K562 (cell line): ENCODE results near the gene EPHB1. TPM values are rescaled to one million over a fixed set of nuclear protein-coding genes. Genes with fewer than 3 reads are reported as not detected.

Experiments used
- ATAC-seq: fragments of 200-7000 bp; cut with Tn5 transposase; 3 replicates; pipeline ENCODE4 v1.9.1; 2020; ENCODE audit warnings: moderate library complexity
- BruUV-seq: library from RNA; stranded (reverse); fragments of 400-500 nt; replicated peaks from 2 replicates; lab custom pipeline; 2021; lab: Mats Ljungman, UMichigan
- CTCF ChIA-PET: fragments of 300-600 bp; formaldehyde crosslinking; extraction: SDS; loops from one replicate; lab custom pipeline; 2021; ENCODE audit warnings: low intra/inter-chr PET ratio; lab: Yijun Ruan, JAX
- POLR2A ChIA-PET: fragments of 300-600, 350-650 bp; sonication (Branson Sonifier 250); formaldehyde crosslinking; extraction: SDS; loops from one replicate; lab custom pipeline; 2021; ENCODE audit warnings: antibody characterized with exemption, inconsistent platforms; lab: Yijun Ruan, JAX
- DNase-seq, 4 experiments: peaks; one replicate each; pipeline versions ENCODE4 v3.0.0 to v3.0.0-alpha.2; 2011 to 2018; ENCODE audit warnings: low spot score in 3 of 4, mixed read lengths in 3 of 4; ENCODE audit errors: extremely low read depth in 1 of 4
- FAIRE-seq: peaks from 2 replicates; lab custom pipeline; 2011; peaks lifted over from hg19 to GRCh38; lab: Jason Lieb, UNC
- H2AFZ ChIP-seq: 2 replicates; pipeline ENCODE4 v1.6.0; 2011; ENCODE audit warnings: low read depth, low read length, control low read depth, inconsistent platforms
- H3K27ac ChIP-seq: fragments of 200-600 bp; 3 replicates; pipeline ENCODE4 v1.8.0; 2011; ENCODE audit warnings: low read depth, mild to moderate bottlenecking, control low read depth, inconsistent platforms, low read length, moderate library complexity, mixed read lengths; ENCODE audit errors: extremely low read depth
- H3K27me3 ChIP-seq, 2 experiments: fragments of 300-600 bp in 1 of 2; 2 replicates in 1 of 2; 3 replicates in 1 of 2; pipeline versions ENCODE4 v1.6.0 to v1.8.0; 2011; ENCODE audit warnings: inconsistent platforms in 2 of 2, low read length in 2 of 2, mild to moderate bottlenecking in 1 of 2, mixed read lengths in 1 of 2, moderate library complexity in 1 of 2; ENCODE audit not compliant: control insufficient read depth in 2 of 2, insufficient read depth in 2 of 2
- H3K36me3 ChIP-seq: fragments of 300-600 bp; 3 replicates; pipeline ENCODE4 v1.8.0; 2011; ENCODE audit warnings: mild to moderate bottlenecking, low read length, inconsistent platforms; ENCODE audit not compliant: control insufficient read depth, insufficient read depth
- H3K4me1 ChIP-seq, 2 experiments: fragments of 200-600 bp in 1 of 2; replicated peaks in 1 of 2; 2 replicates in 1 of 2; 3 replicates in 1 of 2; pipeline versions ENCODE4 v1.5.1 to v1.8.0; 2011; ENCODE audit warnings: inconsistent platforms in 2 of 2, low read length in 2 of 2, mild to moderate bottlenecking in 1 of 2, mixed read lengths in 1 of 2, moderate library complexity in 1 of 2; ENCODE audit not compliant: control insufficient read depth in 2 of 2, insufficient read depth in 2 of 2
- H3K4me2 ChIP-seq: 2 replicates; pipeline ENCODE4 v1.6.1; 2011; ENCODE audit warnings: low read length, control low read depth, inconsistent platforms, mixed read lengths; ENCODE audit not compliant: insufficient read depth
- H3K4me3 ChIP-seq: fragments of 200-600 bp; sonication (generic), shearing (Covaris generic); 2 replicates; pipeline ENCODE4 v1.5.1; 2016; ENCODE audit warnings: control low read depth, inconsistent platforms
- H3K79me2 ChIP-seq: fragments of 200-600 bp; 3 replicates; pipeline ENCODE4 v1.8.0; 2011; ENCODE audit warnings: low read length, inconsistent platforms; ENCODE audit not compliant: control insufficient read depth, insufficient read depth
- H3K9ac ChIP-seq, 2 experiments: 2 replicates each; pipeline versions ENCODE4 v1.6.0 to v1.6.1; 2011; ENCODE audit warnings: low read depth in 2 of 2, low read length in 2 of 2, control low read depth in 1 of 2, inconsistent platforms in 1 of 2, mild to moderate bottlenecking in 1 of 2, mixed read lengths in 1 of 2; ENCODE audit not compliant: insufficient read depth in 1 of 2
- H3K9me1 ChIP-seq: one replicate; pipeline ENCODE4 v1.6.0; 2011; ENCODE audit warnings: inconsistent platforms, mild to moderate bottlenecking, low read length, moderate library complexity; ENCODE audit not compliant: control insufficient read depth, insufficient read depth
- H3K9me3 ChIP-seq: replicated peaks from 2 replicates; pipeline ENCODE4 v1.5.1; 2011; ENCODE audit warnings: low read depth, low read length, inconsistent platforms; ENCODE audit not compliant: control insufficient read depth, insufficient read depth
- H4K20me1 ChIP-seq: replicated peaks from 2 replicates; pipeline ENCODE4 v1.6.1; 2011; ENCODE audit warnings: low read length, inconsistent platforms, mixed read lengths; ENCODE audit not compliant: control insufficient read depth, insufficient read depth
- CSDE1 ChIP-seq, 2 experiments: fragments of 450-650 bp; IDR thresholded peaks; 2 replicates each; pipeline ENCODE4 v1.6.1; 2016; ENCODE audit warnings: mild to moderate bottlenecking in 1 of 2
- HSF4 ChIP-seq: fragments of 250-450 bp; sonication (Bioruptor Pico); IDR thresholded peaks from 2 replicates; pipeline ENCODE4 v2.1.2; 2022; ENCODE audit warnings: mild to moderate bottlenecking, moderate library complexity, borderline replicate concordance
- KHSRP ChIP-seq: fragments of 450-650 bp; IDR thresholded peaks from 2 replicates; pipeline ENCODE4 v1.6.1; 2017
- POLR2A ChIP-seq: fragments of 450-650 bp; conservative IDR thresholded peaks from 2 replicates; pipeline ENCODE4 v1.6.1; 2016
- POLR2AphosphoS2 ChIP-seq: IDR thresholded peaks from 2 replicates; pipeline ENCODE4 v1.6.1; 2012; ENCODE audit warnings: low read length, improper control_type of control experiment
- PRPF4 ChIP-seq: fragments of 200-400 bp; formaldehyde crosslinking; IDR thresholded peaks from one replicate; pipeline ENCODE4 v1.6.1; 2017; ENCODE audit warnings: low read length, low read depth, mild to moderate bottlenecking; ENCODE audit not compliant: insufficient read depth, poor library complexity, severe bottlenecking
- PTRF ChIP-seq: fragments of 450-650 bp; IDR thresholded peaks from 2 replicates; pipeline ENCODE4 v1.6.1; 2016; ENCODE audit warnings: mild to moderate bottlenecking, missing genetic modification characterization, missing compliant biosample characterization
- RAD51 ChIP-seq: fragments of 450-650 bp; IDR thresholded peaks from 2 replicates; pipeline ENCODE4 v1.7.1; 2016; ENCODE audit warnings: low read depth, mild to moderate bottlenecking, borderline replicate concordance
- WGBS: fragments of 100-300 bp; shearing (Covaris generic); methylation state at CpG from one replicate; pipeline ENCODE4 v1.1.6; 2016; ENCODE audit warnings: low coverage, mixed read lengths; ENCODE audit not compliant: insufficient coverage; ENCODE audit errors: missing lambda C conversion rate; 5-methylcytosine and 5-hydroxymethylcytosine counted together
- in situ Hi-C: fragments of 300-500 bp; cut with MboI; formaldehyde crosslinking; loops from 4 replicates; pipeline ENCODE4 v1.15.0; 2018; ENCODE audit warnings: inconsistent platforms, mixed read lengths
- intact Hi-C: fragments of 100-400 bp; cut with micrococcal nuclease; formaldehyde crosslinking; loops from 2 replicates; pipeline ENCODE4 v1.14.2; 2022
- polyA plus RNA-seq, 8 experiments: library from polyadenylated mRNA; depleted of rRNA in 4 of 8; stranded (reverse) in 5 of 8; unstranded in 3 of 8; fragments of >200 nt; fragmentation: Nextera tagmentation in 2 of 8; fragmentation: Illumina TruSeq in 1 of 8; extraction: Ambion mirVana in 2 of 8; extraction: Trizol in 1 of 8; gene quantifications; 2 replicates each; pipeline versions ENCODE4 v1.2.1 to v1.2.3, GENCODE V29; 2011 to 2014; ENCODE audit warnings: inconsistent platforms in 1 of 8, missing spikeins in 1 of 8
- total RNA-seq, 7 experiments: library from RNA; depleted of rRNA in 6 of 7; stranded (reverse); fragments of >200 nt in 6 of 7; fragmentation: Illumina TruSeq in 2 of 7; extraction: Trizol in 2 of 7; gene quantifications; 2 replicates each; pipeline versions ENCODE4 v1.2.1 to v1.2.3, GENCODE V29; 2011 to 2021; ENCODE audit warnings: low replicate concordance in 1 of 7

Gene EPHB1
- total and polyA plus RNA-seq, 9 of the 15 experiments (the other 6 are each of a cell fraction or from before 2014, with no cell fraction given): 0.29 TPM; not detected in 8

DNA sequence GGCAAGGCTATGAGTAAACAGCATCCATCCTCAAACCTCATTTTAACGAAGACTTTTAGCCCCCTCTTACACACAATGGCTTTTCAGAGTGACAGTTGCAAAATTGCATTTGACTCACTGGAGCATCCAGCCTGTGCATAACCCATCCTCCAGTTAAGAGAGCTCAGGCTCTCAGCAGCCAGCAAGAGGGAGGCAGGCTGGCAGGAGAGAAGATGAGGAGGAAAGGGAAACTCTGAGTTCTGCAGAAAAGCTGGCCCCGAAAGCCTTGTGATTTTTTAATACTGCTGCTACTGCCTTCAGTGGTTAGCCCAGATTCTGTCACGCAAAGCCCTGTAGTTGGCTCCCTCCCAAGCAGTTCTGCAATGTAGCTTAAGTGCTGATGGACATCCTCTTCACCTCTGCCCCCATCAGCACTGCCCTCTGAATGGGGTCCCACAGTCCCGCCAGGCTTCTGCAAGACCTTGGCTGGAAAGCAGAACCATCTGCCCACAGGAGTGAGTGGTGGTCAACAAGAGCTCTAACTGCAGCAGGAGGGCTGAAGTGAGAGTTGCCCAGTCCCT, 371.3 kb downstream of the EPHB1 start:
- WGBS: 0% methylated on average over 4 of the region's 4 CpGs
- POLR2A ChIA-PET: no interaction called here
- Histone ChIP-seq H2AFZ (no peak overlapping the region), H3K9me1 (no peaks in the 10 kb centered on the region), H3K79me2 (no peaks in the 10 kb centered on the region), H3K27ac (no peak overlapping the region), H3K4me3 (no peak overlapping the region), H3K36me3 (no peaks in the 10 kb centered on the region), H3K9ac (no peak overlapping the region), H3K4me2 (no peak overlapping the region), H3K4me1 (no peaks in the 10 kb centered on the region), H4K20me1 (no peaks in the 10 kb centered on the region), H3K9me3 (no peaks in the 10 kb centered on the region), H3K27me3 (no peaks in the 10 kb centered on the region)
- no TSS peak for BruUV-seq
- CTCF ChIA-PET: no interaction called here
- FAIRE-seq: no peak
- no peak for DNase-seq
- ATAC-seq: no peak
- in situ Hi-C loops (no loop called here), intact Hi-C loops (no loop called here)
- TF ChIP-seq KHSRP (no peak), PTRF (no peak), POLR2AphosphoS2 (no peak), HSF4 (no peak)

DNA sequence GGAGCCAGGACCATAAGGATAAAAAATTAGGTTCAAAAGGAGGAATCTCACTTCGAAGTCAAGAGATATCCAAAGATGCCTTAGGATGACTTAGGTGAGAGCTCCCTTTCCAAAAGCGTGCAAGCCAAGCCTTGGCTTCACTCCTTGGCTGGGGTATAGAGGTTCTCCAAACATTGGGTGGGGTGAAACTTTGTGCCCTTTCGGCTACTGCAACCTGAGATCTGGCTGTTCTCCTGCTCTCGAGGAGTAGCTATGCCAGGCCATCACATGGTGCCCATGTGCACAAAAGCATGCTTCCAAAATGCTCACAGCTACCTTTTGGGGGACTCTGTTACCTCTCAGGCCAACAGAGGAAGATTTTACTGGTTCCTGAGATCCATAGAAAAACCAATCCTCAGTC, 373.8 kb downstream of the EPHB1 start:
- ChIA-PET CTCF (no interaction called here), POLR2A (no interaction called here)
- Histone ChIP-seq H3K27me3 (no peaks in the 10 kb centered on the region), H3K9me3 (no peaks in the 10 kb centered on the region), H3K9me1 (no peaks in the 10 kb centered on the region), H3K4me2 (no peak overlapping the region), H4K20me1 (no peaks in the 10 kb centered on the region), H3K36me3 (no peaks in the 10 kb centered on the region), H3K4me1 (no peaks in the 10 kb centered on the region), H3K4me3 (no peak overlapping the region), H3K79me2 (no peaks in the 10 kb centered on the region), H2AFZ (no peak overlapping the region), H3K27ac (no peak overlapping the region), H3K9ac (no peak overlapping the region)
- no peak for TF ChIP-seq CSDE1 (IDR thresholded peaks at IDR 0.05)
- TF ChIP-seq POLR2A: no peak
- no peak for TF ChIP-seq PRPF4
- TF ChIP-seq RAD51: no peak
- BruUV-seq: no TSS peak
- in situ Hi-C loops (no loop called here), intact Hi-C loops (no loop called here)
- 0% methylated on average over 4 of the region's 4 CpGs for WGBS
- no peak for ATAC-seq
- FAIRE-seq: no peak
- DNase-seq: no peak
